CD14-positive monocyte (primary cell): Measurements from ENCODE around the gene ICE1. TPM values are rescaled to one million over a fixed set of nuclear protein-coding genes. Genes with fewer than 3 reads are reported as not detected.

Source experiments
- DNase-seq, 3 donors: peaks; one replicate each; pipeline ENCODE4 v3.0.0-alpha.2; 2011 to 2022
- H2AFZ ChIP-seq: 2 replicates; pipeline ENCODE4 v1.6.0; 2012; ENCODE audit warnings: mild to moderate bottlenecking, low read depth, low read length, inconsistent platforms; ENCODE audit not compliant: insufficient read depth, poor library complexity, severe bottlenecking
- H3K27ac ChIP-seq, 2 donors: 1 replicate in 1 of 2; 2 replicates in 1 of 2; pipeline ENCODE4 v1.5.1; 2012 to 2013; ENCODE audit warnings: low read length in 2 of 2, control low read depth in 1 of 2, inconsistent platforms in 1 of 2, low read depth in 1 of 2, mild to moderate bottlenecking in 1 of 2
- H3K27me3 ChIP-seq, 2 donors: one replicate each; pipeline versions ENCODE4 v1.6.0 to v1.6.1; 2011 to 2013; ENCODE audit warnings: low read length in 2 of 2; ENCODE audit not compliant: control insufficient read depth in 2 of 2, insufficient read depth in 2 of 2
- H3K36me3 ChIP-seq, 2 donors: replicated peaks in 1 of 2; 1 replicate in 1 of 2; 2 replicates in 1 of 2; pipeline versions ENCODE4 v1.5.1 to v1.6.1; 2012 to 2013; ENCODE audit warnings: low read length in 2 of 2, control low read depth in 1 of 2, inconsistent platforms in 1 of 2, mild to moderate bottlenecking in 1 of 2; ENCODE audit not compliant: insufficient read depth in 2 of 2, control insufficient read depth in 1 of 2
- H3K4me1 ChIP-seq, 2 donors: 1 replicate in 1 of 2; 2 replicates in 1 of 2; pipeline versions ENCODE4 v1.5.1 to v1.6.1; 2012 to 2013; ENCODE audit warnings: low read length in 2 of 2, control low read depth in 1 of 2, inconsistent platforms in 1 of 2, mild to moderate bottlenecking in 1 of 2, moderate library complexity in 1 of 2; ENCODE audit not compliant: insufficient read depth in 2 of 2, control insufficient read depth in 1 of 2
- H3K4me2 ChIP-seq: replicated peaks from 2 replicates; pipeline ENCODE3; 2012; ENCODE audit warnings: low read length, moderate library complexity, mild to moderate bottlenecking; ENCODE audit not compliant: poor library complexity, severe bottlenecking; ENCODE audit errors: extremely low read depth
- H3K4me3 ChIP-seq, 3 experiments: fragments of 200-600 bp in 1 of 3; sonication (generic) in 1 of 3; replicated peaks in 1 of 3; 1 replicate in 2 of 3; 2 replicates in 1 of 3; pipeline ENCODE4 v1.5.1; 2011 to 2013; ENCODE audit warnings: low read length in 3 of 3, mild to moderate bottlenecking in 3 of 3, control low read depth in 2 of 3, low read depth in 2 of 3, inconsistent platforms in 1 of 3, moderate library complexity in 1 of 3
- H3K79me2 ChIP-seq: 2 replicates; pipeline ENCODE4 v1.6.0; 2012; ENCODE audit warnings: mild to moderate bottlenecking, control low read depth, inconsistent platforms, low read length, moderate library complexity; ENCODE audit not compliant: insufficient read depth
- H3K9ac ChIP-seq: 2 replicates; pipeline ENCODE4 v1.6.0; 2017; ENCODE audit warnings: low read length, mild to moderate bottlenecking; ENCODE audit not compliant: insufficient read depth, poor library complexity, severe bottlenecking
- H3K9me3 ChIP-seq, 2 donors: replicated peaks in 1 of 2; 1 replicate in 1 of 2; 2 replicates in 1 of 2; pipeline versions ENCODE4 v1.5.1 to v1.6.1; 2012 to 2013; ENCODE audit warnings: low read length in 2 of 2, control low read depth in 1 of 2; ENCODE audit not compliant: control insufficient read depth in 1 of 2, insufficient read depth in 1 of 2
- H4K20me1 ChIP-seq: 2 replicates; pipeline ENCODE4 v1.6.0; 2012; ENCODE audit warnings: mild to moderate bottlenecking, low read length, control low read depth, moderate library complexity; ENCODE audit not compliant: insufficient read depth
- H3K27ac Mint-ChIP-seq, 7 donors: one replicate each; pipeline ENCODE4 v1.8.0; 2020; ENCODE audit warnings: mild to moderate bottlenecking in 7 of 7, mixed read lengths in 7 of 7, moderate library complexity in 6 of 7, inconsistent platforms in 2 of 7
- H3K27me3 Mint-ChIP-seq, 3 donors: one replicate each; pipeline ENCODE4 v1.8.0; 2021 to 2022; ENCODE audit warnings: low read depth in 3 of 3, mild to moderate bottlenecking in 3 of 3, mixed read lengths in 3 of 3, moderate library complexity in 3 of 3, inconsistent platforms in 1 of 3
- H3K36me3 Mint-ChIP-seq, 2 donors: one replicate each; pipeline ENCODE4 v1.8.0; 2020; ENCODE audit warnings: mixed read lengths in 2 of 2, inconsistent platforms in 1 of 2, mild to moderate bottlenecking in 1 of 2
- H3K4me1 Mint-ChIP-seq: one replicate; pipeline ENCODE4 v1.8.0; 2020; ENCODE audit warnings: mild to moderate bottlenecking, mixed read lengths
- H3K4me3 Mint-ChIP-seq, 2 donors: one replicate each; pipeline ENCODE4 v1.8.0; 2020; ENCODE audit warnings: mild to moderate bottlenecking in 2 of 2, mixed read lengths in 2 of 2, moderate library complexity in 1 of 2
- H3K9me3 Mint-ChIP-seq, 7 donors: one replicate each; pipeline ENCODE4 v1.8.0; 2020 to 2022; ENCODE audit warnings: mixed read lengths in 7 of 7, mild to moderate bottlenecking in 6 of 7, moderate library complexity in 6 of 7, inconsistent platforms in 2 of 7
- whole genome bisulfite sequencing: methylation state at CpG from one replicate; pipeline ENCODE4 v1.1.5; 2013; ENCODE audit warnings: missing lambda C conversion rate; ENCODE audit not compliant: insufficient coverage; 5-methylcytosine and 5-hydroxymethylcytosine counted together
- intact Hi-C, 2 donors: fragments of 100-400 bp; cut with micrococcal nuclease; formaldehyde crosslinking; loops; one replicate each; pipeline versions ENCODE4 v1.15.0 to v1.15.1; 2023
- polyA plus RNA-seq, 3 donors: library from polyadenylated mRNA; depleted of rRNA in 1 of 3; unstranded in 2 of 3; stranded (reverse) in 1 of 3; fragments of 300-500 nt in 2 of 3; fragments of >200 nt in 1 of 3; fragmentation: Illumina TruSeq in 2 of 3; gene quantifications; 1 replicate in 2 of 3; 2 replicates in 1 of 3; pipeline ENCODE4 v1.2.3, GENCODE V29; 2012 to 2021
- TF ChIP-seq, protein P1 (sequence below): fragments of 200-600 bp; IDR thresholded peaks from one replicate; pipeline ENCODE4 v1.8.0; 2022; ENCODE audit warnings: antibody characterized with exemption, mild to moderate bottlenecking

ICE1 gene
- polyA plus RNA-seq, 3 donors, result 2.4 to 8.2 (median 6.4) TPM

DNA sequence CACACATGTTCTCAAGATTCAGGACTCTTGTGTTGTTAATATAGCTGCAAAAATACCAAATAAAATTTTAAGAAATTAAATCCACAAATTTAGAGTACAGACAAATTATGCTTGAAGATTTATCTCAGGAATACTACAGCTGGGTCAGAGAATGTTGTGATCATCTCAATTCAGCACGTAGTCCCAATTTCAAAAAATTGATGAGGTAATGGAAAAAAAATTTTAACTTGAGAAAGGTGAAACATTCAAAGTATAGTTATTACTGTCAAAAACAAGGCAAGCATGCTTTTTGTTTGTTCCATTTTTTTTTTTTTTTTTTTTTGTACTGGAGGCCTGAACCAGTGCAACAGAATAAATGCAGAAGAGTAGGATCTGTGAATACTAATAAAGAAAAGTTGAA lies 29.4 kb downstream of the ICE1 start:
- WGBS, result no CpG with 5 or more reads among the region's 1 CpG
- Histone ChIP-seq H3K9ac (no peak overlapping the region), H3K4me2 (no peak overlapping the region), H3K79me2 (no peaks in the 10 kb centered on the region), H3K4me3 (no peak overlapping the region), H3K27ac (no peak overlapping the region), H3K4me1 (no peaks in the 10 kb centered on the region), H3K27me3 (no peaks in the 10 kb centered on the region), H3K9me3 (no peaks in the 10 kb centered on the region), H3K36me3 (peaks cover 82 to 96% of the 10 kb centered on the region in 2 donors), H2AFZ (no peak overlapping the region), H4K20me1 (no peaks in the 10 kb centered on the region)
- Mint-ChIP-seq H3K4me3 (no peak overlapping the region), H3K27me3 (no peaks in the 10 kb centered on the region), H3K9me3 (no peaks in the 10 kb centered on the region), H3K4me1 (no peaks in the 10 kb centered on the region), H3K27ac (no peak overlapping the region), H3K36me3 (peaks cover 73 to 80% of the 10 kb centered on the region in 2 donors)
- TF ChIP-seq, protein P1, sequence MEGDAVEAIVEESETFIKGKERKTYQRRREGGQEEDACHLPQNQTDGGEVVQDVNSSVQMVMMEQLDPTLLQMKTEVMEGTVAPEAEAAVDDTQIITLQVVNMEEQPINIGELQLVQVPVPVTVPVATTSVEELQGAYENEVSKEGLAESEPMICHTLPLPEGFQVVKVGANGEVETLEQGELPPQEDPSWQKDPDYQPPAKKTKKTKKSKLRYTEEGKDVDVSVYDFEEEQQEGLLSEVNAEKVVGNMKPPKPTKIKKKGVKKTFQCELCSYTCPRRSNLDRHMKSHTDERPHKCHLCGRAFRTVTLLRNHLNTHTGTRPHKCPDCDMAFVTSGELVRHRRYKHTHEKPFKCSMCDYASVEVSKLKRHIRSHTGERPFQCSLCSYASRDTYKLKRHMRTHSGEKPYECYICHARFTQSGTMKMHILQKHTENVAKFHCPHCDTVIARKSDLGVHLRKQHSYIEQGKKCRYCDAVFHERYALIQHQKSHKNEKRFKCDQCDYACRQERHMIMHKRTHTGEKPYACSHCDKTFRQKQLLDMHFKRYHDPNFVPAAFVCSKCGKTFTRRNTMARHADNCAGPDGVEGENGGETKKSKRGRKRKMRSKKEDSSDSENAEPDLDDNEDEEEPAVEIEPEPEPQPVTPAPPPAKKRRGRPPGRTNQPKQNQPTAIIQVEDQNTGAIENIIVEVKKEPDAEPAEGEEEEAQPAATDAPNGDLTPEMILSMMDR, result no peak
- DNase-seq, result no peak
- intact Hi-C loops, result no loop called here

DNA sequence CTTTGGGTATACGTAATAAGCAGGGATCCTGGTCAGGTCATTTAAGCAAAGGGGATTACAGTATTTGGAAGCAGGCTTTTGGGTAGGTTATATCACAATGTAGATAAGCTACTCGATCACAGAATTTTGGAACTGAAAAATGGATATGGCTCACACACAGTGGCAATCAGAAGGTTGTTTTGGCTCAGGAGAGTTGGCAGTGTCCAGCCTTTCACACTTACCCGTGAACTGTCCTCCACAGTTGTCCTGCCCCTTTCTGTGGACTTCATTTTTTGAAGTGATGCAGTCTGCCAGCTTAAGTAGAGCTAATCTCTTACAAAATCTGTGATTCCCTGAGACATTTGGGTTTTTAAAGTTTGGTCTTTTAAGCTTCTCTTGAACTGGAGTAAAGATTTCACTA lies 30.7 kb downstream of the ICE1 start:
- Histone ChIP-seq H3K9me3 (no peaks in the 10 kb centered on the region), H3K9ac (no peak overlapping the region), H3K36me3 (peaks cover 83 to 96% of the 10 kb centered on the region in 2 donors), H3K4me2 (no peak overlapping the region), H3K79me2 (no peaks in the 10 kb centered on the region), H3K4me1 (no peaks in the 10 kb centered on the region), H3K27me3 (no peaks in the 10 kb centered on the region), H4K20me1 (no peaks in the 10 kb centered on the region), H3K27ac (no peak overlapping the region), H2AFZ (no peak overlapping the region), H3K4me3 (no peak overlapping the region)
- Mint-ChIP-seq H3K36me3 (peaks cover 74 to 85% of the 10 kb centered on the region in 2 donors), H3K9me3 (no peaks in the 10 kb centered on the region), H3K4me3 (no peak overlapping the region), H3K27ac (no peak overlapping the region), H3K4me1 (no peaks in the 10 kb centered on the region), H3K27me3 (no peaks in the 10 kb centered on the region)
- no peak for DNase-seq
- TF ChIP-seq, protein P1, result no peak
- WGBS, result 91% methylated on average over 1 of the region's 3 CpGs
- intact Hi-C loops, result no loop called here
